Spleen (tissue), 11 donors: ENCODE data around the gene TPPP. TPM values are rescaled to one million over a fixed set of nuclear protein-coding genes. Genes with fewer than 3 reads are reported as not detected.
A peak's percentile ranks its signal among the peaks of the same experiment; 100 is the strongest.

ENCODE experiments used
- DNase-seq: peaks from one replicate; pipeline ENCODE4 v3.0.0-alpha.2; 2020
- H3K27ac ChIP-seq, 8 donors: fragments of 200-600 bp; sonication (generic) in 7 of 8; 1 replicate in 4 of 8; 2 replicates in 4 of 8; pipeline versions ENCODE4 v1.5.0 to v1.8.0; 2016 to 2021; ENCODE audit warnings: inconsistent platforms in 4 of 8, mild to moderate bottlenecking in 4 of 8, moderate library complexity in 1 of 8
- H3K27me3 ChIP-seq, 7 donors: fragments of 200-600 bp; sonication (generic) in 6 of 7; replicated peaks in 1 of 7; 1 replicate in 4 of 7; 2 replicates in 3 of 7; pipeline versions ENCODE4 v1.5.0 to v1.8.0; 2016 to 2021; ENCODE audit warnings: inconsistent platforms in 3 of 7, mild to moderate bottlenecking in 1 of 7
- H3K36me3 ChIP-seq, 6 donors: fragments of 200-600 bp; sonication (generic) in 5 of 6; 1 replicate in 4 of 6; 2 replicates in 2 of 6; pipeline versions ENCODE4 v1.5.0 to v1.8.0; 2016 to 2021; ENCODE audit warnings: inconsistent platforms in 2 of 6
- H3K4me1 ChIP-seq, 6 donors: fragments of 200-600 bp; sonication (generic) in 5 of 6; 1 replicate in 3 of 6; 2 replicates in 3 of 6; pipeline versions ENCODE4 v1.5.0 to v1.8.0; 2016 to 2021; ENCODE audit warnings: inconsistent platforms in 3 of 6
- H3K4me3 ChIP-seq, 8 donors: fragments of 200-600 bp; sonication (generic) in 7 of 8; 1 replicate in 4 of 8; 2 replicates in 4 of 8; pipeline versions ENCODE4 v1.5.0 to v1.8.0; 2016 to 2021; ENCODE audit warnings: inconsistent platforms in 4 of 8, mild to moderate bottlenecking in 4 of 8, moderate library complexity in 2 of 8
- H3K9me3 ChIP-seq, 8 donors: fragments of 200-600 bp; sonication (generic) in 7 of 8; 1 replicate in 4 of 8; 2 replicates in 4 of 8; pipeline versions ENCODE4 v1.5.0 to v1.8.0; 2016 to 2021; ENCODE audit warnings: inconsistent platforms in 4 of 8
- CTCF ChIP-seq, 11 experiments: fragments of 200-600 bp in 7 of 11; fragments of 450-650 bp in 4 of 11; sonication (generic) in 4 of 11; IDR thresholded peaks in 8 of 11; conservative IDR thresholded peaks in 3 of 11; 1 replicate in 7 of 11; 2 replicates in 4 of 11; pipeline versions ENCODE4 v1.4.0 to v1.8.0; 2016 to 2021; ENCODE audit warnings: antibody characterized with exemption in 11 of 11, inconsistent platforms in 4 of 11, mild to moderate bottlenecking in 1 of 11
- POLR2A ChIP-seq, 3 donors: fragments of 450-650 bp; IDR thresholded peaks; one replicate each; pipeline ENCODE4 v1.5.1; 2017; ENCODE audit warnings: antibody characterized with exemption in 3 of 3, mild to moderate bottlenecking in 1 of 3
- POLR2AphosphoS5 ChIP-seq, 3 donors: sonication (generic); formaldehyde crosslinking; IDR thresholded peaks; one replicate each; pipeline ENCODE4 v1.5.1; 2017; ENCODE audit warnings: antibody characterized with exemption in 3 of 3
- WGBS, 5 donors: extraction: QIAGEN DNeasy Blood & Tissue Kit in 3 of 5; methylation state at CpG; one replicate each; pipeline versions ENCODE4 v1.1.5 to v1.1.7; 2013 to 2018; 5-methylcytosine and 5-hydroxymethylcytosine counted together
- intact Hi-C: fragments of 100-400 bp; cut with DNase I; formaldehyde crosslinking; loops from one replicate; pipeline ENCODE4 v1.15.0; 2023; ENCODE audit warnings: low total_unique reads
- polyA plus RNA-seq, 3 donors: library from polyadenylated mRNA; stranded (reverse); fragments of 200-250 nt; gene quantifications; one replicate each; pipeline ENCODE4 v1.2.1, GENCODE V29; 2013
- total RNA-seq, 7 donors: library from RNA; depleted of rRNA in 3 of 7; stranded (reverse); fragments of >200 nt in 3 of 7; fragmentation: NEBNext Ultra II Directional in 4 of 7; extraction: Animal tissue kit (Norgen Biotek cat#: 25700) in 4 of 7; gene quantifications; one replicate each; pipeline versions ENCODE4 v1.1.0 to v1.2.1, GENCODE V29; 2016 to 2021
- donor health status: healthy with polysubstance abuse.
- donor health status: DM: no; HTN: no; CAD: no; lungs with moderate emphysema.
- donor health status: DM: no; HTN: no; CAD: no.
- donor health status: Bipolar disorder and iron deficiency.
- donor health status: healthy.
- donor health status: DM: no; HTN: no; CAD: no.
- donor health status: DM: yes; HTN: yes; CAD: no.

The TPPP gene
- total and polyA plus RNA-seq, 10 donors = 0.30 to 12.2 (median 3.9) TPM

- intact Hi-C loops = no loop called here
- Histone ChIP-seq H3K4me1 (peaks cover 0 to 14% (median 0%) of the 10 kb centered on the region in 6 donors), H3K36me3 (peaks cover 0 to 70% (median 26%) of the 10 kb centered on the region in 6 donors), H3K9me3 (no peaks in the 10 kb centered on the region), H3K4me3 (no peak overlapping the region), H3K27ac (no peak overlapping the region), H3K27me3 (no peaks in the 10 kb centered on the region)
- TF ChIP-seq CTCF (IDR thresholded peaks at IDR 0.05 in 8 of 11, conservative IDR thresholded peaks at IDR 0.05 in 3 of 11) (no peak), POLR2AphosphoS5 (IDR thresholded peaks at IDR 0.05) (no peak), POLR2A (IDR thresholded peaks at IDR 0.05) (no peak)
- peak; percentile 21 for DNase-seq
- WGBS, 5 donors = 95 to 99% (median 97%) methylated on average over 4 of the region's 4 CpGs
These were observed 45.8 kb downstream of the TPPP start for GRCh38 chr5:647311-647710.

GRCh38 chr5:646396-647201 is 46.6 kb downstream of the TPPP start:
- no peak for TF ChIP-seq POLR2A (IDR thresholded peaks at IDR 0.05)
- no peak for TF ChIP-seq CTCF (IDR thresholded peaks at IDR 0.05 in 8 of 11, conservative IDR thresholded peaks at IDR 0.05 in 3 of 11)
- no peak for TF ChIP-seq POLR2AphosphoS5 (IDR thresholded peaks at IDR 0.05)
- H3K36me3 ChIP-seq = peaks cover 0 to 68% (median 22%) of the 10 kb centered on the region in 6 donors
- 91 to 96% (median 95%) methylated on average over 13 to 18 of the region's 18 CpGs for WGBS, 5 donors
- intact Hi-C loops = no loop called here
- peak; percentile 59 for DNase-seq
- H3K27me3 ChIP-seq = no peaks in the 10 kb centered on the region
- no peak overlapping the region for H3K4me3 ChIP-seq
- H3K27ac ChIP-seq = no peak overlapping the region
- peaks cover 0 to 14% (median 0%) of the 10 kb centered on the region in 6 donors for H3K4me1 ChIP-seq
- no peaks in the 10 kb centered on the region for H3K9me3 ChIP-seq

GRCh38 chr5:645421-645820 is 47.7 kb downstream of the TPPP start:
- 93 to 97% (median 95%) methylated on average over 13 of the region's 13 CpGs for WGBS, 5 donors
- H3K4me1 ChIP-seq = peaks cover 0 to 14% (median 0%) of the 10 kb centered on the region in 6 donors
- no peaks in the 10 kb centered on the region for H3K27me3 ChIP-seq
- H3K4me3 ChIP-seq = no peak overlapping the region
- TF ChIP-seq POLR2A (IDR thresholded peaks at IDR 0.05) (no peak), CTCF (IDR thresholded peaks at IDR 0.05 in 8 of 11, conservative IDR thresholded peaks at IDR 0.05 in 3 of 11) (no peak), POLR2AphosphoS5 (IDR thresholded peaks at IDR 0.05) (no peak)
- DNase-seq = peak; percentile 62
- intact Hi-C loops = no loop called here
- no peaks in the 10 kb centered on the region for H3K9me3 ChIP-seq
- H3K36me3 ChIP-seq = peaks cover 0 to 75% (median 32%) of the 10 kb centered on the region in 6 donors
- H3K27ac ChIP-seq = no peak overlapping the region

- Histone ChIP-seq H3K4me1 (peaks cover 0 to 14% (median 0%) of the 10 kb centered on the region in 6 donors), H3K4me3 (no peak overlapping the region), H3K27ac (no peak overlapping the region), H3K9me3 (no peaks in the 10 kb centered on the region), H3K27me3 (no peaks in the 10 kb centered on the region), H3K36me3 (peaks cover 0 to 80% (median 36%) of the 10 kb centered on the region in 6 donors)
- WGBS, 5 donors = 95 to 98% (median 97%) methylated on average over 15 of the region's 15 CpGs
- intact Hi-C loops = no loop called here
- TF ChIP-seq POLR2A (IDR thresholded peaks at IDR 0.05) (no peak), POLR2AphosphoS5 (IDR thresholded peaks at IDR 0.05) (no peak), CTCF (IDR thresholded peaks at IDR 0.05 in 8 of 11, conservative IDR thresholded peaks at IDR 0.05 in 3 of 11) (no peak)
- peak; percentile 27 for DNase-seq
These were observed 48.2 kb downstream of the TPPP start for GRCh38 chr5:644971-645370.
